Uterus (tissue), 4 donors: ENCODE data around the gene HCN4. TPM values are rescaled to one million over a fixed set of nuclear protein-coding genes. Genes with fewer than 3 reads are reported as not detected.

ENCODE experiments used
- DNase-seq, 2 donors: peaks; one replicate each; pipeline ENCODE4 v3.0.0-alpha.2; 2019 to 2020
- H3K27ac ChIP-seq, 2 donors: fragments of 200-600 bp; sonication (generic); 1 replicate in 1 of 2; 2 replicates in 1 of 2; pipeline ENCODE4 v1.5.1; 2016 to 2018
- H3K27me3 ChIP-seq, 2 donors: fragments of 200-600 bp; sonication (generic); one replicate each; pipeline ENCODE4 v1.5.1; 2018 to 2019; ENCODE audit warnings: control low read depth in 1 of 2
- H3K36me3 ChIP-seq, 2 donors: fragments of 200-600 bp; sonication (generic); one replicate each; pipeline ENCODE4 v1.5.1; 2019; ENCODE audit warnings: control low read depth in 1 of 2
- H3K4me1 ChIP-seq, 2 donors: fragments of 200-600 bp; sonication (generic); one replicate each; pipeline ENCODE4 v1.5.1; 2018 to 2019; ENCODE audit warnings: control low read depth in 1 of 2
- H3K4me3 ChIP-seq, 2 donors: fragments of 200-600 bp; sonication (generic); 1 replicate in 1 of 2; 2 replicates in 1 of 2; pipeline ENCODE4 v1.5.1; 2018 to 2019; ENCODE audit warnings: mild to moderate bottlenecking in 1 of 2
- H3K9me3 ChIP-seq, 2 donors: fragments of 200-600 bp; sonication (generic); one replicate each; pipeline ENCODE4 v1.5.1; 2019; ENCODE audit warnings: control low read depth in 1 of 2
- CTCF ChIP-seq, 4 experiments: fragments of 200-600 bp in 2 of 4; fragments of 450-650 bp in 2 of 4; sonication (generic) in 2 of 4; IDR thresholded peaks; one replicate each; pipeline ENCODE4 v1.5.1; 2016 to 2019; ENCODE audit warnings: antibody characterized with exemption in 4 of 4, mild to moderate bottlenecking in 2 of 4, moderate library complexity in 1 of 4
- POLR2A ChIP-seq, 2 donors: fragments of 450-650 bp; IDR thresholded peaks; one replicate each; pipeline ENCODE4 v1.6.1; 2016; ENCODE audit warnings: antibody characterized with exemption in 2 of 2, mild to moderate bottlenecking in 1 of 2, moderate library complexity in 1 of 2
- intact Hi-C: fragments of 100-400 bp; cut with DNase I; formaldehyde crosslinking; loops from one replicate; pipeline ENCODE4 v1.15.1; 2023; ENCODE audit warnings: low total_unique reads
- total RNA-seq, 4 donors: library from RNA; depleted of rRNA in 3 of 4; stranded (reverse); fragments of >200 nt in 3 of 4; gene quantifications; one replicate each; pipeline versions ENCODE4 v1.1.0 to v1.2.4, GENCODE V29; 2014 to 2023
- donor health status: DM: yes; HTN: yes; CAD: no.

Gene HCN4
- total RNA-seq, 4 donors from 2014 or later: 0.07 TPM; not detected in 3

GRCh38 chr15:73273181-73274002 is 95.4 kb downstream of the HCN4 start:
- TF ChIP-seq POLR2A (IDR thresholded peaks at IDR 0.05): no peak
- TF ChIP-seq CTCF (IDR thresholded peaks at IDR 0.05): peak; percentile 64 to 75 (median 67)
- Histone ChIP-seq H3K4me1 (no peaks in the 10 kb centered on the region), H3K4me3 (no peak overlapping the region), H3K9me3 (no peaks in the 10 kb centered on the region), H3K36me3 (no peaks in the 10 kb centered on the region), H3K27ac (no peak overlapping the region), H3K27me3 (no peaks in the 10 kb centered on the region)
- intact Hi-C loops: no loop called here
- DNase-seq: peak; percentile 41 to 49

GRCh38 chr15:73270366-73271097 is 98.2 kb downstream of the HCN4 start:
- H3K27ac ChIP-seq: no peak overlapping the region

More at GRCh38 chr15:73270366-73271097, 98.2 kb downstream of the HCN4 start:
- intact Hi-C loops: no loop called here
- H3K9me3 ChIP-seq: no peaks in the 10 kb centered on the region
- H3K27me3 ChIP-seq: no peaks in the 10 kb centered on the region
- H3K36me3 ChIP-seq: no peaks in the 10 kb centered on the region
- DNase-seq: no peak
- H3K4me3 ChIP-seq: no peak overlapping the region
- no peaks in the 10 kb centered on the region for H3K4me1 ChIP-seq
- TF ChIP-seq CTCF (IDR thresholded peaks at IDR 0.05) (no peak), POLR2A (IDR thresholded peaks at IDR 0.05) (no peak)

Other genes starting within 250 kb of the HCN4 start
- gene REC114, start 74.2 kb upstream of the HCN4 start, total RNA-seq: not detected